Neutrophil (primary cell): ENCODE results near the gene EYA3.

Experiments
- H3K27ac ChIP-seq: fragments of 200-600 bp; sonication (generic); 2 replicates; pipeline ENCODE4 v1.5.1; 2016; ENCODE audit warnings: mild to moderate bottlenecking, moderate library complexity
- H3K27me3 ChIP-seq: fragments of 200-600 bp; sonication (generic); 2 replicates; pipeline ENCODE4 v1.6.0; 2016; ENCODE audit warnings: mild to moderate bottlenecking
- H3K36me3 ChIP-seq: fragments of 200-600 bp; sonication (generic); 2 replicates; pipeline ENCODE4 v1.5.1; 2017
- H3K4me1 ChIP-seq, 2 experiments: fragments of 200-600 bp in 1 of 2; sonication (generic) in 1 of 2; 1 replicate in 1 of 2; 2 replicates in 1 of 2; pipeline versions ENCODE4 v1.5.1 to v1.6.1; 2013 to 2016; ENCODE audit warnings: low read depth in 1 of 2, low read length in 1 of 2, mild to moderate bottlenecking in 1 of 2, moderate library complexity in 1 of 2; ENCODE audit not compliant: control insufficient read depth in 1 of 2, insufficient read depth in 1 of 2
- H3K4me3 ChIP-seq, 2 experiments: fragments of 200-600 bp in 1 of 2; sonication (generic) in 1 of 2; 1 replicate in 1 of 2; 2 replicates in 1 of 2; pipeline ENCODE4 v1.5.1; 2013 to 2016; ENCODE audit warnings: low read depth in 1 of 2, low read length in 1 of 2, mild to moderate bottlenecking in 1 of 2, moderate library complexity in 1 of 2
- H3K9me3 ChIP-seq: fragments of 200-600 bp; sonication (generic); 2 replicates; pipeline ENCODE4 v1.5.1; 2016
- TF ChIP-seq, protein P1 (sequence below): fragments of 200-600 bp; sonication (generic); IDR thresholded peaks from 2 replicates; pipeline ENCODE4 v1.5.1; 2016; ENCODE audit warnings: antibody characterized with exemption

The EYA3 gene

DNA sequence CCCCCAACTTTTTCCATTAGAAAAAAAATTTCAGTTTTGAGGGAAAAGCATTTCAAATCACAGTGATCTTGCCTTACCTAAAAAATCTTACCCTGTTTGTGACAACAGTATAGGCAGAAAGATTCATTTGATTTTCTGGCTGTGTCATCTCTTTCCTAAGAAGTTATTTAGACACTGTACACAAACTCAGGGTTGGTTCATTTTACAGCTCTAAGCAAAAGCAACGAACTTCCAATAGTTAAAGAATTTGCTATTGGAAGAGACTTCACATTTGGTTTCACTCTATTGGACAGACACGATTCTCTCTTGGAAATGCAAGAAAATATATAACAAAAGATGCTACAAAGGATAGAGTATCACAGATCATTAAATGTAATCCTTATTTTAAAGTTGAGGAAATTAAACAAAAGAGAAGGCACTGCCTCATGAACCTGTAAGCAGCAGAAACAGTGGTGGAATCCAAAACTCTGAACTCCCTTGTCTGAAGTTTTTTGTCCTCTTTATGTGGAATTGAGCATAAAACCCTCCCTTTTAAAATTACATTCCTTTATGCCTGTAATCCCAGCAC lies 20.8 kb downstream of the EYA3 start:
- TF ChIP-seq, protein P1, sequence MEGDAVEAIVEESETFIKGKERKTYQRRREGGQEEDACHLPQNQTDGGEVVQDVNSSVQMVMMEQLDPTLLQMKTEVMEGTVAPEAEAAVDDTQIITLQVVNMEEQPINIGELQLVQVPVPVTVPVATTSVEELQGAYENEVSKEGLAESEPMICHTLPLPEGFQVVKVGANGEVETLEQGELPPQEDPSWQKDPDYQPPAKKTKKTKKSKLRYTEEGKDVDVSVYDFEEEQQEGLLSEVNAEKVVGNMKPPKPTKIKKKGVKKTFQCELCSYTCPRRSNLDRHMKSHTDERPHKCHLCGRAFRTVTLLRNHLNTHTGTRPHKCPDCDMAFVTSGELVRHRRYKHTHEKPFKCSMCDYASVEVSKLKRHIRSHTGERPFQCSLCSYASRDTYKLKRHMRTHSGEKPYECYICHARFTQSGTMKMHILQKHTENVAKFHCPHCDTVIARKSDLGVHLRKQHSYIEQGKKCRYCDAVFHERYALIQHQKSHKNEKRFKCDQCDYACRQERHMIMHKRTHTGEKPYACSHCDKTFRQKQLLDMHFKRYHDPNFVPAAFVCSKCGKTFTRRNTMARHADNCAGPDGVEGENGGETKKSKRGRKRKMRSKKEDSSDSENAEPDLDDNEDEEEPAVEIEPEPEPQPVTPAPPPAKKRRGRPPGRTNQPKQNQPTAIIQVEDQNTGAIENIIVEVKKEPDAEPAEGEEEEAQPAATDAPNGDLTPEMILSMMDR, result no peak
- Histone ChIP-seq H3K36me3 (no peaks in the 10 kb centered on the region), H3K9me3 (no peaks in the 10 kb centered on the region), H3K27me3 (no peaks in the 10 kb centered on the region), H3K27ac (no peak overlapping the region), H3K4me3 (no peak overlapping the region), H3K4me1 (peaks cover 14 to 21% of the 10 kb centered on the region in 2 experiments)

DNA sequence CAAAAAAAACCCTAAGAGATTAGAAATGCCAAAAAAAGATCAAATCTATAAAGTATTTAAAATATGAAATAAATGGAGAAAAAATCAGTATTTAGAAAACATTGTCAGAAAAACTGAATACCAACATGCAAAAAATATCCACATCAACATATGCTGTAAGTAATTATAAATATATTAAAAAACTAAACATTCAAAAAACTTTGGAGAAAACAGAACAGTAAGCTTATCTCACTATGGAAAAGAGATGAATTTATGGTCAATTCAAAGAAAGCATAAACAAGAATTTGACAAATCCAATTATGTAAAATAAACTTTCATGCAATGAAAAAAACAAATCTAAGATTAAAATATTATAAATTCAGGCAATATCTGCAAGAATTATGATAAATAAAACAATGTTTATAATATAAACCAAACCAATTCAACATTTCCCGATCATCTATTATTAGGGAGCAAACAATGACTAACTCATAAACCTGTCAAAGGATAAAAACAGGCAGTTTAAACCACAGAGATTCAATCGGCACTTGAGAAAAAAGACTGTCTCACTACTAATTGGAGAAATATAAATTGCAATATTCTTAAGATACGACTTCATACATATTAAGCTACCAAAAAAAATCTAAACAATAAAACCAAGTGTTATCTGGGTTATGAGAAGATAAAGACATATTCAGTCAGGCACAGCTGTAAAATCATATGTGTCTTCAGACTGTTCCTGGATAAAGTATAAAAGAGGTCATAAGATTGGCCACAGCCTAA lies 21.8 kb downstream of the EYA3 start:
- Histone ChIP-seq H3K27ac (no peak overlapping the region), H3K36me3 (no peaks in the 10 kb centered on the region), H3K27me3 (no peaks in the 10 kb centered on the region), H3K4me1 (peaks cover 18 to 26% of the 10 kb centered on the region in 2 experiments), H3K9me3 (no peaks in the 10 kb centered on the region), H3K4me3 (no peak overlapping the region)
- TF ChIP-seq, protein P1, result no peak

DNA sequence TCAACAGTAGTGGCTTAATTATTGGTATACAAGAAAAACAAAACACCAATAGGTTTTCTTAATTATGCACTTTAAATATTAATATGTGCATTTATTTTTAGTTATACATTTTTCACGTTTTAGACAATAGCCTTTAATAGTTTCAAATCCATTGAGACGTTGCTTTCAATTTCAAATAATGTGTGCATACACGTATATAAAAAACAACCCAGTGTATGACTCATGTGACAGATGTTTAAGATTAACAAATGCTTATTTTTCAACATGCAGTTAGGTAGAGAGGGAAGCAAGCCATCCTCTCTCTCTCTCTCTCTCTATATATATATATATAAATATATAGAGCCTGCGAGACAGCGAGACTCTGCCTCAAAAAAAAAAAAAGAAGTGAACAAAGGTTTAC lies 24.3 kb downstream of the EYA3 start:
- Histone ChIP-seq H3K4me3 (no peak overlapping the region), H3K36me3 (no peaks in the 10 kb centered on the region), H3K27me3 (no peaks in the 10 kb centered on the region), H3K9me3 (no peaks in the 10 kb centered on the region), H3K4me1 (peaks cover 18 to 21% of the 10 kb centered on the region in 2 experiments), H3K27ac (no peak overlapping the region)
- TF ChIP-seq, protein P1, result no peak

GRCh38 chr1:28062806-28063205 lies 25.6 kb downstream of the EYA3 start:
- H3K9me3 ChIP-seq, result no peaks in the 10 kb centered on the region
- H3K4me1 ChIP-seq, result peaks cover 18 to 21% of the 10 kb centered on the region in 2 experiments
- TF ChIP-seq, protein P1, result no peak
- H3K27me3 ChIP-seq, result no peaks in the 10 kb centered on the region
- H3K4me3 ChIP-seq, result no peak overlapping the region
- H3K36me3 ChIP-seq, result no peaks in the 10 kb centered on the region
- H3K27ac ChIP-seq, result peak overlapping the region; percentile 49

- Histone ChIP-seq H3K4me3 (no peak overlapping the region), H3K4me1 (peaks cover 21 to 22% of the 10 kb centered on the region in 2 experiments), H3K27me3 (no peaks in the 10 kb centered on the region), H3K9me3 (no peaks in the 10 kb centered on the region), H3K36me3 (no peaks in the 10 kb centered on the region), H3K27ac (peak overlapping the region; percentile 12)
- TF ChIP-seq, protein P1, result no peak
Observed at GRCh38 chr1:28058971-28059878, 29.2 kb downstream of the EYA3 start.
